IPS-18c (cell line): Measurements from ENCODE around the gene ZNF396.

Experiments
- H3K4me3 ChIP-seq: 2 replicates; pipeline ENCODE4 v1.7.0; 2013; ENCODE audit warnings: low read depth, mild to moderate bottlenecking, low read length, moderate library complexity; ENCODE audit not compliant: insufficient read depth
- H3K9me3 ChIP-seq: one replicate; pipeline ENCODE4 v1.6.1; 2013; ENCODE audit warnings: mild to moderate bottlenecking, low read length, moderate library complexity; ENCODE audit not compliant: control insufficient read depth, insufficient read depth

Gene ZNF396

DNA sequence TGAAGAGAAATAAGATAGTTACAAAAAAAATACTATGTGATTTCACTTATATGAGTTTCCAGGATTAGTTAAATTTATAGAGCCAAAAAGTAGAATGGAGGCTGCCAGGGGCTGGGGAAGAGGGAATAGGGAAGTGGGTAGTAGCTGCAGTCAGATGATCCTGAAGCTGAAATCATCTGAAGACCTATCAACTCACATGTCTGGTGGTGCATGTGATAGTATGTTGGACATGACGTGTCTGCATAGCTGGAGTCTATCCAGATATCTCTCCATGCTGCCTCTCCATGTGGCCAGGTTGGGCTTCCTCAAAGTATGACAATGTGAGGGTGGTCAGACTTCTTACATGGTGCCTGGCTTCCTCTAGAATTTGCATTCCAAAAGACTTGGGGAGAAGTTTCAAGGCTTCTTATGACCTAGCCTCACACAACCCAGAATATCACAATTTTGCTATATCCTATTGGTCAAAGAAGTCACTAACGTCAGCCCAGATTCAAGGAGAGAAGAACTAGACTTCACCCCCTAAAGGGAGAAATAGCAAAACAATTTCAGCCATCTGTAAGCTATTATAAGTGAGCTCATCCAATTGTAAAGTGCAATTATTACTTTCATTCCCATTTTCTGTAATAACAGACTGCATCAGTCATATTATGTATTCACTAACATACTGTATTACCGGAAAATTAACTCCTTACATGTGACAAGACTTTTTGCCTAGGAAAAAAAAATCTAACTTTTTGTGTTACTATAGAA lies 14.0 kb upstream of the ZNF396 start:
- Histone ChIP-seq H3K9me3 (no peaks in the 10 kb centered on the region), H3K4me3 (no peak overlapping the region)

- Histone ChIP-seq H3K4me3 (no peak overlapping the region), H3K9me3 (no peaks in the 10 kb centered on the region)
Measured at GRCh38 chr18:35389095-35389618, 12.0 kb upstream of the ZNF396 start.

DNA sequence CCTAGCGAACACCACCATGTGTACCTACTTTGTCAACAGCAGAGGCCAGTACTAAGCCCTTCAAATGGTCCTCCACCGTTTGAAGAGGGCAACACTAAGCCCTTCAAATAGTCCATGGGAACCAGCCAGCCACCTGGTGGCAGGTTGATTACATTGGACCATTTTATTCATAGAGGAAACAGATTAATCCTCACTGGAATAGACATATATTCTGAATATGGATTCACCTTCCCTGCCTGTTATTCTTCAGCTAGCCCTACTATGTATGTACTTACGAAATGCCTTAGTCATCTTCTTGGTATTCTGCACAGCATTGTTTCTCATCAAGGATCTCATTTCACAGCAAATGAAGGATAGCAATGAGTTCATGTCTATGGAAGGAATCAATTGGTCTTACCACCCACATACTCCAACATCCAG lies 10.0 kb upstream of the ZNF396 start:
- no peak overlapping the region for H3K4me3 ChIP-seq
- H3K9me3 ChIP-seq = no peaks in the 10 kb centered on the region

DNA sequence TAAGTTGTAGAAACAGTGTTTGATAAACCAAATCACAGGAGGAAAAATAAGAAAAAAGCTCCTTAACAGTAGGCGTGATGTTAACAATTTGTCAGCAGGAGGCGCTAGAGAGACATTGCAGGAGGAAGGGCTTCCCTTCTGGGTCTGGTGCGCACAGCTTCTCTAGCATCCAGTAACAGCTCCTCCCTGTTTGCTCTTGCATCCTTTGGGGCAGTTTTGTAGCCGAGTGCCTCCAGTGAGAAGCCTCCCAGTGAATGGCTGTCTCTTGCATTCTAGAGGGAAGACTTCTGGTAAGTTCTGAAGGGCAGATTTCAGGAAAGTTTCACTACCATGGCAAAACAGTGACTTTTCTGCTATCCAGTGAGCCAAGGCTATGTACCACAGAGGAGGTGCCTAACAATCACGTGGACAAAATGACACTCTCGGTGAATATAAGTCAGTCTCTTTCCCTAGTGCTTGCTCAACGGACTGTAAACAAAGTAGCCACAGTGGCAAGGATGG lies 9.5 kb upstream of the ZNF396 start:
- Histone ChIP-seq H3K9me3 (no peaks in the 10 kb centered on the region), H3K4me3 (no peak overlapping the region)

GRCh38 chr18:35383136-35383535 lies 6.0 kb upstream of the ZNF396 start:
- H3K9me3 ChIP-seq = no peaks in the 10 kb centered on the region
- no peak overlapping the region for H3K4me3 ChIP-seq

DNA sequence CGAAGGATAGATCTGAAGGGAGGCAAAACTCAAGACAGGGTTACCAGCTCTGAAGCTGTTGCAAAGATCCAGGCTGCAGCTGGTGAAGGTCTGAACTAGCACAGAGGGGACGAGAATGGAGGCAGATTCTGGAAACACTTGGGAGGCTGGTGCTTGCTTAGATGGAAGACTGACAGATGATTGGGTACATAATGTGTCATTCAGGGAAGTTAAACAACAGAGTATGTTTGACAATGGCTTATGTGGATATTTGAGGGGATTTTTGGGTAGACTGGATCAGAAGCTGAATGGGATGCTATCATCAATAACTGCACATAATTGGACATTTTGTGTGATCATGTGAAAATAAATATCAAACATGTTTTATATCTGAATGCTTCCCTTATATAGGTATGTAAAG lies 2.3 kb upstream of the ZNF396 start:
- Histone ChIP-seq H3K9me3 (no peaks in the 10 kb centered on the region), H3K4me3 (no peak overlapping the region)

GRCh38 chr18:35378574-35378896 lies 1.4 kb upstream of the ZNF396 start:
- Histone ChIP-seq H3K4me3 (no peak overlapping the region), H3K9me3 (no peaks in the 10 kb centered on the region)

- Histone ChIP-seq H3K9me3 (no peaks in the 10 kb centered on the region), H3K4me3 (no peak overlapping the region; the same call in 1 of the 2 replicates)
Measured at GRCh38 chr18:35377875-35378573, 887 bp upstream of the ZNF396 start.

DNA sequence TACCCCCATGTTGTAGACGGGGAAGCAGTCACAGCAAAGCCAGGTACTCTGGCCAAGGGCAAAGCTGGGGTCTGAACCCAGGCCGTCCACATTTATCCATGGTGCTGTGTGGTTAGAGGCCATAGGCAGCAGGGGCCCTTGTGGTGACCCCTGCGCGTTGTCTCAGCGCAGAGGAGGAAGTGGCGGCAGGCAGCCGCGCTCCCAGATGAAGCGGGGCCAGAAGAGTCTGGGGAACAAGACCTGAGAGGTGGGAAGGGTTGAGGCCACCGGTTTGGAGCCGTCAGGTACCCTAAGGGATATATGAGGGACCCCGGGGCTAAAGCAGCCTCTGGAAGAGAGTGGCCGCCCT lies 770 bp downstream of the ZNF396 start:
- no peaks in the 10 kb centered on the region for H3K9me3 ChIP-seq
- H3K4me3 ChIP-seq = peak overlapping the region; percentile 85

DNA sequence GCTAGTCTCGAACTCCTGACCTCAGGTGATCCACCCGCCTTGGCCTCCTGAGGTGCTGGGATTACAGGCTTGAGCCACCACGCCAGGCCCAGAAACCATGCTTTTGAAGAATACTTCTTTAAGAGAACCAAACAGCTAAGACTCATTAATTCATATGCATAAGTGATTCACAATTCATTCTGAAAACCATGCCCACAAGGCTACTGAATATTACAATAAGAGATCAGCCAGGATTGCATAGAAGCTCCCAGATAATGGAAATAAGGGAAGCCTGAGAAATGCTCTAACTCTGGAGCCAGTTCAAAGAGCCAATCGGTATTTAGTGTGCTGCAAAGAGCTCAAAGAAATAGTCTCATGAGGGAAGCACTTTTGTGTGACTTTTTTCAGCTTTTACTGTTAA lies 2.4 kb downstream of the ZNF396 start:
- no peak overlapping the region for H3K4me3 ChIP-seq
- H3K9me3 ChIP-seq = no peaks in the 10 kb centered on the region

DNA sequence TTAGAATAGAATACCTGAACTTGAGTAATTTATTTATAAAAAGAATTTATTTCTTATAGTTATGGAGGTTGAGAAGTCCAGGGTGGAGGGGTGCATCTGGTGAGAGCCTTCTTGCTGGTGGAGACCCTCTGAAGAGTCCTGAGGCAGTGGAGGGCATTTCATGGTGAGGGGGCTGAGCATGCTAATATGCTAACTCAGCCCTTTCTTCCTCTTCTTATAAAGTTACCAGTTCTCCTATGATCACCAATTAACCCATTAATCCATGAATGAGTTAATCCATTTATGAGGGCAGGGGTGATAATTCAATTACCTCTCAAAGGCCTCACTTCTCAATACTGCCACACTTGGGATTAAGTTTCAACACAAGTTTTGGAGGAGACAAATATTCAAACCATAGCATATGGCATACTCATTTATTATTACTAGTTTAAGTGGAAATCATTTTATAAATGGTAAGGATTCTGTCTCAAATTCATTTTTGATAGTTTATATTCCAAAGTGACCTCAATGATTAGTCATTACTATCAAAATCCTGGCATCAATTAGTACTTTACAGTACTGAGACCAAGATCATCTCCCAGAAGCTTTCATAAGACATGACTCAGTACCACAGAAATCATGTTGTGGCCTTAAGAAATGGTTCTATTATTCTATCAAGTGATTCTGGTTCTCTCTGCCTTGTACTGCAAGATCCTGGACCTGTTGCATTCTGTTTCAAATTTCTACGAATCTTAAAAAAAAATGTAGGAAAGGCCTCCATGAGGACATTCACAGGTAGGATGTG lies 5.5 kb downstream of the ZNF396 start:
- no peak overlapping the region for H3K4me3 ChIP-seq
- no peaks in the 10 kb centered on the region for H3K9me3 ChIP-seq

GRCh38 chr18:35369126-35369525 lies 8.0 kb downstream of the ZNF396 start:
- Histone ChIP-seq H3K4me3 (no peak overlapping the region), H3K9me3 (no peaks in the 10 kb centered on the region)

DNA sequence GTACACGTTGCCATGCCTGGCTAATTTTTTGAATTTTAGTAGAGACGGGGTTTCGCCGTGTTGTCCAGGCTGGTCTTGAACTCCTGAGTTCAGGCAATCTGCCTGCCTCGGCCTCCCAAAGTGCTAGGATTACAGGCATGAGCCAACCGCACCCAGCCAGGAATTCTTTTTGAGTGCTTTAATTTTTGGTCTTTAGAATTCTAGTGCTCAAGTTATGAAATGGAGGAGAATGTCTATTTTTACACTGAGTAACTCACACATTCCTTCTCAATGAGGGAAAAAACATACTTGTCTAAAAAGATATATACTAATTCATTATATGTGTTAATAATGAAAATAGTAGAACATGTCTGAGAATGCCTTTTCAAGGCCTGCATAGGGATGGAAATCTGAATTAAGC lies 8.5 kb downstream of the ZNF396 start:
- Histone ChIP-seq H3K4me3 (no peak overlapping the region), H3K9me3 (no peaks in the 10 kb centered on the region)

DNA sequence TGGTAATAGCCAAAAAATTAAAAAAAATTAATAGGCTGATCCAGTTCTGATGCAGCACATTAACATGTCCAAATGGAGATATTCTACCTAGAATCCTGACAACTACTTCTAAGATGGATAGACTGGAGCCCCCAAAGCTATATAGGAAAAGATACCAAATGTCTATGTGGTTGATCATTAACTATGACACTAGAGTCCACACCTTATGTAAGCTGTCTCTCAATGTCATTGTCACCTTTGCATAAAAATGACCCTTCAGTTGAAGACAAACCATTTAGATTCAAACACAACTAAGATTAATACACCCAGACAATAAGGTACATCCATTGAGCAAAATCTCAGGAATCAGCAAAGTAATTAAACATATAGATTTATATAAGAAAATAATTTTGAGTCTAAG lies 14.6 kb downstream of the ZNF396 start:
- no peaks in the 10 kb centered on the region for H3K9me3 ChIP-seq

DNA sequence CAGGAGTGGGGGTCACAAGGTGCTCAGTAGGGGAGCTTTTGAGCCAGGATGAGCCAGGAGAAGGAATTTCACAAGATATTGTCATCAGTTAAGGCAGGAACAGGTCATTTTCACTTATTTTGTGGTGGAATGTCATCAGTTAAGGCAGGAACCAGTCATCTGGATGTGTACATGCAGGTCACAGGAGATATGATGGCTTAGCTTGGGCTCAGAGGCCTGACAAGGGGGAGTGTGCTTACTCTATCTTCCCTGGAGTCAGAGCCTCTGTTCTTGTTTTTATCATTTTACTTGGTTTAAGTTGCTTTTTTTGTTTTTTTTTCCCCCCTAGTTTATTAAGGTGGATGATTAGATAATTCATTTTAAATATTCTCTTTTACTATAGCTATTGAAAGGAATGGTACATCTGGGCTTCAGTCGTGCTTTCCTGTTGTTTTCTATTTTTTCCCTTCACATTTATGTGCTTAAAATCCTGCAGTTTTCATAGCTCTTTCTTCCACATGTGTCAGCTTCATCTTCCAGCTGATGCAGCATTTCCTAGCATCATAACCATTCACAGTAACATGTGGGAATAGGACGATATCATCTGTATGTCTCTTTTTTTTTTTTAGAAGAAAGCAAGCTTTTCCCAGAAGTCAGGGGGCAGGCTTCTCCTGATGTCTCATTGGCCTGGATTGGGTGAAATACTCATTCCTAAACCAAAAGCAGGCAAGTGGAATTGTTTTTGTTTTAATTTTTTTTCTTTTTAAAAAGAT lies 15.4 kb downstream of the ZNF396 start:
- no peak overlapping the region for H3K4me3 ChIP-seq
- H3K9me3 ChIP-seq = no peaks in the 10 kb centered on the region

More for the DNA sequence above, 14.6 kb downstream of the ZNF396 start:
- H3K4me3 ChIP-seq = no peak overlapping the region

GRCh38 chr18:35355140-35355618 lies 22.0 kb downstream of the ZNF396 start:
- H3K4me3 ChIP-seq = no peak overlapping the region
- H3K9me3 ChIP-seq = peaks cover 6% of the 10 kb centered on the region

GRCh38 chr18:35352778-35353177 lies 24.4 kb downstream of the ZNF396 start:
- Histone ChIP-seq H3K4me3 (no peak overlapping the region), H3K9me3 (peaks cover 6% of the 10 kb centered on the region)
